ENCODE results near the gene SLC13A3. TPM values are rescaled to one million over a fixed set of nuclear protein-coding genes. Genes with fewer than 3 reads are reported as not detected.

The SLC13A3 gene
- total RNA-seq, 1 experiment from 2014 or later = not detected

GRCh38 chr20:46559685-46560440 is 91.4 kb downstream of the SLC13A3 start:
- CTCF ChIA-PET = interaction anchor here (0.7 to 1.7 kb wide), 4 partner anchors 13 to 130 kb away, joined by 3 to 9 read pairs (median 3); partner anchors contain the start of gene TP53RK
- Mint-ChIP-seq H3K4me3 (ENCODE audit: low read depth, unreplicated experiment) (no peak overlapping the region), H3K9me3 (ENCODE audit: low read depth, unreplicated experiment) (no peaks in the 10 kb centered on the region), H3K4me1 (ENCODE audit: low read depth, unreplicated experiment) (peaks cover 6% of the 10 kb centered on the region), H3K27me3 (ENCODE audit: unreplicated experiment) (peaks cover 27% of the 10 kb centered on the region), H3K27ac (ENCODE audit: unreplicated experiment) (no peak overlapping the region), H3K36me3 (ENCODE audit: insufficient read depth, unreplicated experiment) (no peaks in the 10 kb centered on the region)
- DNase-seq = peak; percentile 36
- intact Hi-C loops (cut with micrococcal nuclease; ENCODE audit: unreplicated experiment) = loop anchor here (1.0 to 5.0 kb wide), 2 partner anchors 38 to 121 kb away; no protein-coding TSS in a partner anchor
- no TSS peak for BruUV-seq (replicated peaks)
- TF ChIP-seq CTCF (IDR thresholded peaks at IDR 0.05; ENCODE audit: unreplicated experiment) = peak; percentile 21

- H3K36me3 Mint-ChIP-seq (ENCODE audit: insufficient read depth, unreplicated experiment) = no peaks in the 10 kb centered on the region
- CTCF ChIA-PET = interaction anchor here (1.0 to 1.7 kb wide), 6 partner anchors 9 to 131 kb away, joined by 3 to 9 read pairs (median 4); partner anchors contain the start of genes OCSTAMP and TP53RK
Observed at GRCh38 chr20:46559001-46559400, 92.3 kb downstream of the SLC13A3 start.

GRCh38 chr20:46558511-46558959 is 92.7 kb downstream of the SLC13A3 start:
- Mint-ChIP-seq H3K36me3 (ENCODE audit: insufficient read depth, unreplicated experiment) (no peaks in the 10 kb centered on the region), H3K9me3 (ENCODE audit: low read depth, unreplicated experiment) (no peaks in the 10 kb centered on the region), H3K4me3 (ENCODE audit: low read depth, unreplicated experiment) (no peak overlapping the region), H3K4me1 (ENCODE audit: low read depth, unreplicated experiment) (peaks cover 6% of the 10 kb centered on the region), H3K27me3 (ENCODE audit: unreplicated experiment) (peaks cover 29% of the 10 kb centered on the region), H3K27ac (ENCODE audit: unreplicated experiment) (no peak overlapping the region)
- intact Hi-C loops (cut with micrococcal nuclease; ENCODE audit: unreplicated experiment) = loop anchor here (5.0 kb wide), 1 partner anchor 36 kb away; no protein-coding TSS in a partner anchor
- no peak for TF ChIP-seq CTCF (IDR thresholded peaks at IDR 0.05; ENCODE audit: unreplicated experiment)
- no TSS peak for BruUV-seq (replicated peaks)
- CTCF ChIA-PET = interaction anchor here (0.7 to 1.7 kb wide), 7 partner anchors 8 to 181 kb away, joined by 3 to 9 read pairs (median 4); partner anchors contain the start of genes OCSTAMP and TP53RK
- DNase-seq = peak; percentile 66

More at GRCh38 chr20:46559001-46559400, 92.3 kb downstream of the SLC13A3 start:
- Mint-ChIP-seq H3K27ac (ENCODE audit: unreplicated experiment) (no peak overlapping the region), H3K27me3 (ENCODE audit: unreplicated experiment) (peaks cover 29% of the 10 kb centered on the region), H3K9me3 (ENCODE audit: low read depth, unreplicated experiment) (no peaks in the 10 kb centered on the region), H3K4me1 (ENCODE audit: low read depth, unreplicated experiment) (peaks cover 6% of the 10 kb centered on the region), H3K4me3 (ENCODE audit: low read depth, unreplicated experiment) (no peak overlapping the region)
- no peak for TF ChIP-seq CTCF (IDR thresholded peaks at IDR 0.05; ENCODE audit: unreplicated experiment)
- no TSS peak for BruUV-seq (replicated peaks)
- no peak for DNase-seq
- intact Hi-C loops (cut with micrococcal nuclease; ENCODE audit: unreplicated experiment) = loop anchor here (1.0 to 5.0 kb wide), 2 partner anchors 37 to 122 kb away; no protein-coding TSS in a partner anchor

DNA sequence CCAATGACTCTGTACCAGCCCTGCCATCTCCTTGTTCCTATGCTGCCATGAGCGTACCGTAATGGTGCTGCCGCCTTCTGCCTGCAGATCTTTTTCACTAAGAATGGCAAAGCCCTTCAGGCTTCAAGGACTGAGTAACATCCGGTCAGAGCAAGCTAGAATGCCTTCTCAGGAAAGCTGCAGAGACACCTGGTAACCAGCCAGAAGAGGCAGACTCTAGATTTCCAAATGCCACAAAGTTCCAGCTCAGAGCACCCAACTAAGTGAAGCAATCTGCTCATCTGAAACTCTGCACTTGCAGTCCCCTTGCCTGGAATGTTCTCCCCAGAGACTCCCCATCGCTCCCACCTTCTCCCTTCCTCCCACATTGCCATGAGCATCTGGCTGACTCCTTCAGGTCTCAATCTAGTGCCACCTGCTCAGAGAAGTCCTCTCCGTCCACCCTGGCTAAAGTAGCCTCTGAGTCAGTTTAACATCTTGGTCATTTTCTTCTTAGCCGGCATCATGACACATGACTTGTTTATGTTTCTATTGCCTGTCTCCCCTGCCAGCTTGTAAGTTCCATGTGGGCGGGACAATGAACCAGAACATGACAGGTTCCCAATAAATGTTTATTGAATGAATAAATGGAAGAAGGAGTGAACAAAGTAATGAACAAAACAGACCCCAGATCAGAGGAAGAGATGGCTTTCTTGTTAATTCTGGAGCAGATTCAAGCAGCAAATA is 93.9 kb downstream of the SLC13A3 start:
- CTCF ChIA-PET = interaction anchor here (0.9 to 1.3 kb wide), 3 partner anchors 7 to 25 kb away, joined by 3 to 13 read pairs (median 4); partner anchors contain the start of gene OCSTAMP
- intact Hi-C loops (cut with micrococcal nuclease; ENCODE audit: unreplicated experiment) = loop anchor here (5.0 kb wide), 1 partner anchor 35 kb away; no protein-coding TSS in a partner anchor
- no peak overlapping the region for H3K27ac Mint-ChIP-seq (ENCODE audit: unreplicated experiment)
- no peak for DNase-seq
- H3K36me3 Mint-ChIP-seq (ENCODE audit: insufficient read depth, unreplicated experiment) = no peaks in the 10 kb centered on the region
- no peak overlapping the region for H3K4me3 Mint-ChIP-seq (ENCODE audit: low read depth, unreplicated experiment)
- H3K9me3 Mint-ChIP-seq (ENCODE audit: low read depth, unreplicated experiment) = no peaks in the 10 kb centered on the region
- H3K4me1 Mint-ChIP-seq (ENCODE audit: low read depth, unreplicated experiment) = peaks cover 6% of the 10 kb centered on the region
- BruUV-seq (replicated peaks) = no TSS peak
- H3K27me3 Mint-ChIP-seq (ENCODE audit: unreplicated experiment) = peaks cover 29% of the 10 kb centered on the region
- TF ChIP-seq CTCF (IDR thresholded peaks at IDR 0.05; ENCODE audit: unreplicated experiment) = no peak
